Esophagus (tissue), 2 donors: ENCODE measurements around the gene PTPRT. TPM values are rescaled to one million over a fixed set of nuclear protein-coding genes. Genes with fewer than 3 reads are reported as not detected.

Source experiments
- H3K27ac ChIP-seq, 2 donors: one replicate each; pipeline ENCODE4 v1.5.1; 2013; ENCODE audit warnings: low read depth in 2 of 2, mild to moderate bottlenecking in 2 of 2, inconsistent platforms in 1 of 2, low read length in 1 of 2, moderate library complexity in 1 of 2
- H3K27me3 ChIP-seq, 2 donors: one replicate each; pipeline ENCODE4 v1.6.1; 2013; ENCODE audit warnings: low read length in 2 of 2, control low read depth in 1 of 2, mild to moderate bottlenecking in 1 of 2; ENCODE audit not compliant: insufficient read depth in 2 of 2, control insufficient read depth in 1 of 2
- H3K36me3 ChIP-seq, 2 donors: one replicate each; pipeline ENCODE4 v1.6.1; 2013; ENCODE audit warnings: low read length in 1 of 2; ENCODE audit not compliant: control insufficient read depth in 2 of 2, insufficient read depth in 2 of 2
- H3K4me1 ChIP-seq, 2 donors: one replicate each; pipeline ENCODE4 v1.6.1; 2013; ENCODE audit warnings: low read length in 1 of 2; ENCODE audit not compliant: control insufficient read depth in 2 of 2, insufficient read depth in 2 of 2
- H3K4me3 ChIP-seq, 2 donors: one replicate each; pipeline ENCODE4 v1.5.1; 2013; ENCODE audit warnings: low read length in 2 of 2, mild to moderate bottlenecking in 2 of 2, low read depth in 1 of 2, moderate library complexity in 1 of 2
- H3K9me3 ChIP-seq, 2 donors: one replicate each; pipeline ENCODE4 v1.6.1; 2013; ENCODE audit warnings: mild to moderate bottlenecking in 2 of 2, low read depth in 1 of 2, low read length in 1 of 2, moderate library complexity in 1 of 2; ENCODE audit not compliant: control insufficient read depth in 2 of 2, insufficient read depth in 1 of 2
- WGBS, 2 donors: extraction: QIAGEN DNeasy Blood & Tissue Kit; methylation state at CpG; one replicate each; pipeline ENCODE4 v1.1.7; 2013; 5-methylcytosine and 5-hydroxymethylcytosine counted together
- polyA plus RNA-seq, 2 donors: library from polyadenylated mRNA; stranded (reverse); fragments of 200-250 nt; gene quantifications; one replicate each; pipeline ENCODE4 v1.2.3, GENCODE V29; 2013
- donor health status: healthy with polysubstance abuse.
- donor health status: Bipolar disorder and iron deficiency.

The PTPRT gene
- polyA plus RNA-seq, 2 donors: under 0.01 TPM

- H3K4me1 ChIP-seq: no peaks in the 10 kb centered on the region
- no peaks in the 10 kb centered on the region for H3K27me3 ChIP-seq
- H3K36me3 ChIP-seq: no peaks in the 10 kb centered on the region
- H3K27ac ChIP-seq: no peak overlapping the region
- no peaks in the 10 kb centered on the region for H3K9me3 ChIP-seq
- 80 to 83% methylated on average over 2 of the region's 2 CpGs for WGBS, 2 donors
- no peak overlapping the region for H3K4me3 ChIP-seq
Measured at GRCh38 chr20:42406826-42407225, 782.9 kb downstream of the PTPRT start.

- 64 to 66% methylated on average over 5 of the region's 5 CpGs for WGBS, 2 donors
Measured at GRCh38 chr20:42402455-42402854, 787.3 kb downstream of the PTPRT start.

DNA sequence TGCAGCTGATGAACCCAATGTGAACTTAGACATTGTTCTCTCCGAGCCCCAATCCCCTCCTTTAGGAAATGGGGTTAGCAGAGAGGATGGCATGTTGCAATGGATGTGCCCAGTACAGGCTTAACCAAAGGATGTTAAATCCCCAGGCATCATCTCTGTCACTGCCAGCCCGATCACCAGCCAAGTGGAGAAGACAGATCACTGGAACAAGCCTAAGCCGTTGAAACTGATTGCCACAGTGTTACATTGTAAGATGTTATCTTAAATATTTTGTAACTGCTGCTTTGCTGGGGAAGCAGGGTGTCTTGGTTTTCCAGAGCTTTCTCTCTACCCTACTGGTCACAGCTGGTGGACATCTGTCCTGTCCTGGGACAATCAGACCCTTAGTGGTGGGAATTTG is 788.1 kb downstream of the PTPRT start:
- WGBS, 2 donors: 45 to 52% methylated on average over 3 of the region's 3 CpGs
- Histone ChIP-seq H3K36me3 (no peaks in the 10 kb centered on the region), H3K27me3 (no peaks in the 10 kb centered on the region), H3K27ac (no peak overlapping the region), H3K4me1 (no peaks in the 10 kb centered on the region), H3K4me3 (no peak overlapping the region), H3K9me3 (no peaks in the 10 kb centered on the region)

More at GRCh38 chr20:42402455-42402854, 787.3 kb downstream of the PTPRT start:
- H3K27me3 ChIP-seq: no peaks in the 10 kb centered on the region
- no peak overlapping the region for H3K4me3 ChIP-seq
- no peaks in the 10 kb centered on the region for H3K9me3 ChIP-seq
- H3K4me1 ChIP-seq: no peaks in the 10 kb centered on the region
- H3K36me3 ChIP-seq: no peaks in the 10 kb centered on the region
- no peak overlapping the region for H3K27ac ChIP-seq

DNA sequence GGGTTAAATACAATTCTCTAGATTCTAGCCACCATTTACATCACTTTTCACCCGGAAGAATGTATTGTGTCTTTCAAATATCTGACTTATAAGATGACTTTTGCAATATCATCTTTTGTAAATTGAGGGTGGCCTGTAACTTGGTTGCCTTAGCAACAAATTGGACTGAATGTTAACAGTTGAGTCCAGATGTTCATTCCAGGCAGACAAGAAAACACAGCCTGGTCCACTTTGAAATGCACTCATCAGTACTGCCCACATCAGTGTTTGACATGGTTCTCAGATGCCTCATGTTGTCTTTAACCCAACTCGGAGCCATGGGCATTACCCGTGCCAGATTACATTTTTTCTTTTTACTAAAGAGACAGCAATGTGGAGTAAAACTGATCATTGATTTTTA is 789.9 kb downstream of the PTPRT start:
- Histone ChIP-seq H3K4me3 (no peak overlapping the region), H3K4me1 (no peaks in the 10 kb centered on the region), H3K36me3 (no peaks in the 10 kb centered on the region), H3K9me3 (no peaks in the 10 kb centered on the region), H3K27ac (no peak overlapping the region), H3K27me3 (no peaks in the 10 kb centered on the region)
- WGBS, 2 donors: 65 to 67% methylated on average over 3 of the region's 3 CpGs

GRCh38 chr20:42392442-42392841 is 797.3 kb downstream of the PTPRT start:
- Histone ChIP-seq H3K27ac (no peak overlapping the region), H3K4me3 (no peak overlapping the region), H3K27me3 (no peaks in the 10 kb centered on the region), H3K36me3 (no peaks in the 10 kb centered on the region), H3K9me3 (peaks cover 0 to 2% of the 10 kb centered on the region in 2 donors), H3K4me1 (no peaks in the 10 kb centered on the region)
- 20 to 24% methylated on average over 2 of the region's 2 CpGs for WGBS, 2 donors

GRCh38 chr20:42391807-42392206 is 797.9 kb downstream of the PTPRT start:
- Histone ChIP-seq H3K4me3 (no peak overlapping the region), H3K36me3 (no peaks in the 10 kb centered on the region), H3K4me1 (no peaks in the 10 kb centered on the region), H3K27me3 (no peaks in the 10 kb centered on the region), H3K9me3 (peaks cover 0 to 2% of the 10 kb centered on the region in 2 donors), H3K27ac (no peak overlapping the region)
- 60 to 69% methylated on average over 3 of the region's 3 CpGs for WGBS, 2 donors

- no peaks in the 10 kb centered on the region for H3K9me3 ChIP-seq
- no peak overlapping the region for H3K4me3 ChIP-seq
- no peaks in the 10 kb centered on the region for H3K27me3 ChIP-seq
- no peaks in the 10 kb centered on the region for H3K4me1 ChIP-seq
- WGBS, 2 donors: 85 to 89% methylated on average over 4 of the region's 4 CpGs
- no peak overlapping the region for H3K27ac ChIP-seq
- H3K36me3 ChIP-seq: no peaks in the 10 kb centered on the region
Measured at GRCh38 chr20:42380287-42380686, 809.4 kb downstream of the PTPRT start.

DNA sequence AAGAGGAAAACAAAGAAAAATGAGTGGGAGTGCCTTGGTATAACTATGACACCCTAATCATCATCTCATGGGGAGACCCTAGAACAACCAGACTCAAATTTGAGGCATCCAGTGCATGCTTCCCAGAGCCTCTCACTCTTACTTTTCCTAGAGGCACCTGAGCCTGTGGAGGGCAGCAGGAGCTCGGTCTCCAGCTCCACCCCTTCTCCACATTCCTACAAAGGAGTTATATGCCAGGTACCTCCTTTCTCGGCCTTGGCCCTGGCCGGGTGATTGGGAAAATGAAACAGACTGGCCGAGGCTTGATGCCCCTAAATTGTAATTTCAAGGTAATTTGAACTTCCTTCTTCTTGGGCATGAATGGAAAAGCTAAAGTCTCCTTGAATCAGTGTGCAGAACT is 810.3 kb downstream of the PTPRT start:
- Histone ChIP-seq H3K27ac (no peak overlapping the region), H3K36me3 (no peaks in the 10 kb centered on the region)
- 43 to 56% methylated on average over 4 of the region's 4 CpGs for WGBS, 2 donors

GRCh38 chr20:42378826-42379225 is 810.9 kb downstream of the PTPRT start:
- no peaks in the 10 kb centered on the region for H3K36me3 ChIP-seq
- H3K4me3 ChIP-seq: no peak overlapping the region
- H3K9me3 ChIP-seq: no peaks in the 10 kb centered on the region
- WGBS, 2 donors: 23 to 35% methylated on average over 3 of the region's 3 CpGs
- no peak overlapping the region for H3K27ac ChIP-seq
- H3K27me3 ChIP-seq: no peaks in the 10 kb centered on the region
- H3K4me1 ChIP-seq: no peaks in the 10 kb centered on the region

More for the DNA sequence above, 810.3 kb downstream of the PTPRT start:
- Histone ChIP-seq H3K27me3 (no peaks in the 10 kb centered on the region), H3K4me1 (no peaks in the 10 kb centered on the region), H3K4me3 (no peak overlapping the region), H3K9me3 (no peaks in the 10 kb centered on the region)

- no peak overlapping the region for H3K27ac ChIP-seq
- 83 to 84% methylated on average over 6 of the region's 6 CpGs for WGBS, 2 donors
- H3K36me3 ChIP-seq: no peaks in the 10 kb centered on the region
- H3K27me3 ChIP-seq: no peaks in the 10 kb centered on the region
- no peaks in the 10 kb centered on the region for H3K9me3 ChIP-seq
- H3K4me3 ChIP-seq: no peak overlapping the region
- H3K4me1 ChIP-seq: no peaks in the 10 kb centered on the region
Measured at GRCh38 chr20:42376131-42376530, 813.6 kb downstream of the PTPRT start.
